SIG-M5 treated with dmso at 0.1 percent for 504 hours (cell line): Measurements from ENCODE around the gene PLP2.

ENCODE experiments used
- DNase-seq: peaks from one replicate; lab custom pipeline; 2025; ENCODE audit not compliant: unreplicated experiment; lab: John Stamatoyannopoulos, UW

PLP2 gene

GRCh38 chrX:49208399-49208798 is 36.7 kb downstream of the PLP2 start:
- DNase-seq, result no peak

- no peak for DNase-seq
These were observed 37.9 kb downstream of the PLP2 start for GRCh38 chrX:49209434-49210251.

GRCh38 chrX:49210406-49210805 is 38.7 kb downstream of the PLP2 start:
- no peak for DNase-seq

- no peak for DNase-seq
These were observed 39.4 kb downstream of the PLP2 start for GRCh38 chrX:49211074-49211473.

GRCh38 chrX:49212209-49212608 is 40.5 kb downstream of the PLP2 start:
- no peak for DNase-seq

- DNase-seq, result no peak
These were observed 41.2 kb downstream of the PLP2 start for GRCh38 chrX:49212861-49213260.

- no peak for DNase-seq
These were observed 42.7 kb downstream of the PLP2 start for GRCh38 chrX:49214416-49214815.

- DNase-seq, result no peak
These were observed 43.4 kb downstream of the PLP2 start for GRCh38 chrX:49214996-49215526.

- DNase-seq, result no peak
These were observed 48.4 kb downstream of the PLP2 start for GRCh38 chrX:49220100-49220499.

- DNase-seq, result no peak
These were observed 50.2 kb downstream of the PLP2 start for GRCh38 chrX:49221868-49222267.
